Sigmoid colon (tissue), 4 donors: ENCODE measurements around the gene IQCK.

ENCODE experiments used
- CTCF ChIP-seq, 4 experiments: fragments of 450-650 bp in 3 of 4; fragments of 200-600 bp in 1 of 4; IDR thresholded peaks; one replicate each; pipeline ENCODE4 v1.5.1; 2016 to 2019; ENCODE audit warnings: antibody characterized with exemption in 4 of 4, mild to moderate bottlenecking in 3 of 4, moderate library complexity in 2 of 4
- POLR2A ChIP-seq, 2 donors: fragments of 450-650 bp; IDR thresholded peaks; one replicate each; pipeline ENCODE4 v1.6.1; 2016; ENCODE audit warnings: antibody characterized with exemption in 2 of 2, mild to moderate bottlenecking in 2 of 2, moderate library complexity in 2 of 2
- POLR2AphosphoS5 ChIP-seq, 4 donors: sonication (generic); formaldehyde crosslinking; IDR thresholded peaks; one replicate each; pipeline ENCODE4 v1.6.1; 2017; ENCODE audit warnings: antibody characterized with exemption in 4 of 4

DNA sequence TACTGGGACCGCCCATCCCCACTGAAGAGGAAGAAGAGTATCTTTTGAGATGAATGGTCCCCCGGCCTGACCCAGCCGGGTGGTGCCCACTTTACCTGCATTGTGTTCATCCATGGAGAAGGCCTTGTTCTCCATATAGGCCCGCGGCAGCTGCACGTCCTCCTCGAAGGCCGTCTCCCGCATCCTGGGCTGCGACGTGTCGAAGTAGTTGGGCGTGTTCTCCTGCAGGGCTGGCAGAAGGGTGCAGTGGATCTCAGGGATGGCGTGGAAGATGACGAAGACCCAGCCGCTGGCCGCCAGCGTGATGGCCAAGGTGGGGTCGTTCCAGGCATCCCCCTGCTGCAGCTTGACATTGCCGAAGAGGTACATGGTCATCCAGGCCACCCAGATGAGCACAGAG, 153.7 kb downstream of the IQCK start:
- TF ChIP-seq POLR2A (IDR thresholded peaks at IDR 0.05): no peak
- TF ChIP-seq CTCF (IDR thresholded peaks at IDR 0.05): no peak
- no peak for TF ChIP-seq POLR2AphosphoS5 (IDR thresholded peaks at IDR 0.05)
